Central memory CD4-positive, alpha-beta T cell (primary cell): ENCODE measurements around the gene DMTF1.
"Not testable (repeated sequence)": the region's sequence is repeated elsewhere in the genome, so short reads cannot be mapped to it uniquely, and the experiment has no call there.

Source experiments
- DNase-seq: peaks from one replicate; pipeline ENCODE4 v3.0.0; 2022

Gene DMTF1

DNA sequence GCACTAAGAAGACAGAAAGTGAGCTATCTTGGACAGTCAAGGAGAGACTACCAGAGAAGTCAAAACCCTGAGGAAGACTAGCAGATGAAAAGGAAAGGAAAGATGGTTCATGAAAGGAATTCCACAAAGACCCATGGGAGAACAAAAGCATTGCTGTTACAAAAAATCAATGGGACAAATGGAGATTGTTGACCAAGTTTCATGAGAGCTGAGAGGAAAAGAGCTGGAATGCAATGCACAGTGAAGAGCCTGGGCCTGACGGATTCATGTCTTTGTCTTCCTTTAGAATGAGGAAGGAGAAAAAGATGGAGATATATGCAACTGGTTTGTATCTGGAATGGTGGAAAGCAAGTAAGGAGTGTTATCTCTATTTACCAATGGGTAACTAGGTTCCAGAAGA lies 50.0 kb downstream of the DMTF1 start:
- DNase-seq: no peak

DNA sequence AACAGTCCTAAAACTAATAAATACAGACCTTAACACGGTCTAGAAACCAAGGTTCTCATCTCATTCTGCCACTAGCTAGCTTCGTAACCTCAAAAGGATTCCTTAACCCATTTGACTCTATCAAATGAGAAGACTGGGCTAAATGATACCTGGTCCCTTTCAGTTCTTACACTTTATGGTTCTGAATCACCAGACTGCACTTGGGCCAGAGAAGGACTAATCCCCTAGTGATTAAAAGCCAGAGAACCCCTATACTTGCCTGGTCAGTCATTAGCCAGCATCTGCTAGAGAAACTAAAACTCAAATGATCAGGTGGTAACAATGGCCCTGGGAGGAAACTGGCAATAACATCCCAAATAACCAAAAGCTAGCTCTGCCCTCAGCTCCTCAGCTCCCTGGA lies 50.5 kb downstream of the DMTF1 start:
- DNase-seq: no peak

DNA sequence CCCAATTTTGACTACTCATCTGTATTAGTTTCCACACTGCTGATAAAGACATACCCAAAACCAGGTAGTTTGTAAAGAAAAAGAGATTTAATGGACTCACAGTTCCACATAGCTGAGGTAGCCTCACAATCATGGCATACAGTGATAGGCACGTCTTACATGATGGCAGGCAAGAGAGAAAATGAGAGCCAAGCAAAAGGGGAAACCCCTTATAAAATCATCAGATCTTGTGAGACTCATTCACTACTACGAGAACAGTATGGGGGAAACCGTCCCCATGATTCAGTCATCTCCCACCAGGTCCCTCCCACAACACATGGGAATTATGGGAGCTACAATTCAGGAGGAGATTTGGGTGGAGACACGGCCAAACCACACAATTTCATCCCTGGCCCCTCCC lies 51.7 kb downstream of the DMTF1 start:
- DNase-seq: not testable (repeated sequence)

DNA sequence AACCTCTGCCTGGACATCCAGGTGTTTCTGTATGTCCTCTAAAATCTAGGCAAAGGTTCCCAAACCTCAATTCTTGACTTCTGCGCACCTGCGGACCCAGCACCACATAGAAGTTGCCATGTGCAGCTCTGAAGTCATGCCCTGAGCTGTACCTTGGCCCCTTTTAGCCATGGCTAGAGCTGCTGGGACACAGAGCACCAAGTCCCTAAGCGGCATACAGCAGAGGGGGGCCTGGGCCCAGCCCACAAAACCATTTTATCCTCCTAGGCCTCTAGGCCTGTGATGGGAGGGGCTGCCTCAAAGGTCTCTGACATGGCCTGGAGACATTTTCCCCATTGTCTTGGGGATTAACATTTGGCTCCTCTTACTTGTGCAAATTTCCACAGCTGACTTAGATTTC lies 52.7 kb downstream of the DMTF1 start:
- no peak for DNase-seq

DNA sequence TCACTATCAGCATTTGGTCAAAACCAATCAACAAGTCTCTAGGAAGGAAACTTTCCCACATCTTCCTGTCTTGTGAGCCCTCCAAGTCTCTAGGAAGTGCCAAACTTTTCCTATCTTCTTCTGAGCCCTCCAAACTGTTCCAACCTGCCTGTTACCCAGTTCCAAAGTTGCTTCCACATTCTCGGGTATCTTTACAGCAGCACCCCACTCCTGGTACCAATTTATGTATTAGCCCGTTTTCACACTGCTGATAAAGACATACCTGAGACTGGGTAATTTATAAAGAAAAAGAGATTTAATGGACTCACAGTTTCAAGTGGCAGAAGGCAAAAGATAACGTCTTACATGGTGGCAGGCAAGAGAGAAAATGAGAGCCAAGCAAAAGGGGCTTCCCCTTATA lies 53.4 kb downstream of the DMTF1 start:
- not testable (repeated sequence) for DNase-seq

DNA sequence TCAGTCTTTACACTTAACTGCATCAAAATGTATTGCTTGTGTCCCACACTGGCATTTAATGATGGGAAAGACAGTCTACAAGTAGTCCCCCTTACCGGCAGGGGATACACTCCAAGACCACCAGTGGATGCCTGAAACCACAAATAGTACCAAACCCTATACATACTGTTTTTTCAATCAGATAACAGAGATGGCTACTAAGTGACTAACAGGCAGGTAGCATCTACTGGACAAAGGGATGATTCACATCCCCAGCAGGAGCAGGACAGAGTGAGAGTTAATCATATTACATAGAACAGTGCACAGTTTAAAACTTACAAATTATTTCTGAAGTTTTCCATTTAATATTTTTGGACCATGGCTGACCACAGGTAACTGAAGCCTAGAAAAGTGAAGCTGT lies 54.1 kb downstream of the DMTF1 start:
- no peak for DNase-seq

DNA sequence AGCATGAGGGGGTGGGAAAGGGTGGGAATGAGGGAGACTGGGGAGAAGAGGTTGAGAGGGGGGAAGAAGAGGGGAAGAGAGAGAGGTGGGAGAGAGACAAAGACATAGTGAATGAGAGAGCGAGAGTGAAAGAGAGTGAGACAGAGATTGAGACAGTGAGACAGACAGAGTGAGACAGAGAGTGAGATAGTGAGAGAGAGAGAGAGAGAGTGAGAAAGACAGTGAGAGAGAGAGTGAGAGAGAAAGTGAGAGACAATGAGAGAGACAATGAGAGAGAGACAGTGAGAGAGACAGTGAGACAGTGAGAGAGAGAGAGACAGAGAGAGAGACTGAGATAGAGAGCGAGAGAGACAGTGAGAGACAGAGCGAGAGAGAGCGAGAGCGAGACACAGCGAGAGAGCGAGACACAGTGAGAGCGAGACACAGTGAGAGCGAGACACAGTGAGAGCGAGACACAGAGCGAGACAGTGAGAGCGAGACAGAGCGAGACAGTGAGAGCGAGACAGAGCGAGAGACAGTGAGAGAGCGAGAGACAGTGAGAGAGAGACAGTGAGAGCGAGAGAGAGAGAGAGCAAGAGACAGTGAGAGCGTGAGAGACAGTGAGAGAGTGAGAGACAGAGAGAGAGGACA lies 57.2 kb downstream of the DMTF1 start:
- DNase-seq: no peak

DNA sequence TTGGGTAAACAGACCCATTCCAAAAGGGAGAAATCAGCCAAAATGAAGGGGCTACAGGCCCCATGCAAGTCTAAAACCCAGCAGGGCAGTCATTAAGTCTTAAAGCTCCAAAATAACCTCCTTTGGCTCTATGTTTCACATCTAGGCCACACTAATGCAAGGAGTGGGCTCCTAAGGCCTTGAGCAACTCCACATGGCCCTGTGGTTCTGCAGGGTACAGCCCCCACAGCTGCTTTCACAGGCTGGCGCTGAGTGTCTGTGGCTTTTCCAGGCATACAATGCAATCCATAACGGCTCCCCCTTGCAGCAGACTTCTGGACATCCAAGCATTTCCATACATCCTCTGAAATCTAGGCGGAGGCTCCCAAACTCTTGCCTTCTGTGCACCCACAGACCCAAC lies 58.3 kb downstream of the DMTF1 start:
- DNase-seq: no peak

DNA sequence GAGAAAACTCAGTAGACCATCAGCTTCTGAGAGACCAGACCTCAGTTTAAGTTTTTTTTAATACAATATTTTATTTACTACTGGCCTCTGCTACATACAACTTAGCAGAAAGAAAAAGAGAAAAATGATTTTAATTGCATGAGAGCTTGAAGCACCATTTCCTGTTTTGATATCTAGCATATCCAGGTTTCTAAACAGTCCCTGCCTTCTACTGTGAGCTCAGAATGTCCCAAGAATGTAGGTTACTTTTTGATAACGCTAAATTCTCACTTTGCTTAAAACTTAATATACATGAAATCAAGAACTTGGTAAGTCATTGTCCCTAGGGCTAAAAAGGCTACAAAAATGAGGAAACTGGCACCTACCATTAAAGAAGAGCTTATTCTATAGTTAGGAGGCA lies 60.2 kb downstream of the DMTF1 start:
- DNase-seq: no peak

DNA sequence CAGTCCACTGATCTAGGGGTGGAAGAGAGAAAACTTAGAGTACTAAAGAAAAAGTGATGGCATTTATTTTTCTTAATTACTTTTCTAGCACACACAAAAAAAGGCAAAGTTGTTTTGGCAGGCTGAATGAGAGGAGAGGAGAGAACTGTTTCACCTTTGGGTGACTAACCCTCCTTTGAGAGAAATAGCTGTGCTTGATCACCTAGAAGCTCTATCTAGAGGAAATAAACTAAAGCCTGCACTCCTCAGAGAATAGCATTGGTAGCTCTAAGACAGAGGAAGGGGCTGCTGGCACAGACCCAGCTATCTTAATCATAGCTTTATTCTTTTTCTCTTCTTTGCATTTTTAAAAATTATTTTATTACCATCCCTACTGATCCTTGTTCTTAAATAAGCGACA lies 61.0 kb downstream of the DMTF1 start:
- DNase-seq: no peak

DNA sequence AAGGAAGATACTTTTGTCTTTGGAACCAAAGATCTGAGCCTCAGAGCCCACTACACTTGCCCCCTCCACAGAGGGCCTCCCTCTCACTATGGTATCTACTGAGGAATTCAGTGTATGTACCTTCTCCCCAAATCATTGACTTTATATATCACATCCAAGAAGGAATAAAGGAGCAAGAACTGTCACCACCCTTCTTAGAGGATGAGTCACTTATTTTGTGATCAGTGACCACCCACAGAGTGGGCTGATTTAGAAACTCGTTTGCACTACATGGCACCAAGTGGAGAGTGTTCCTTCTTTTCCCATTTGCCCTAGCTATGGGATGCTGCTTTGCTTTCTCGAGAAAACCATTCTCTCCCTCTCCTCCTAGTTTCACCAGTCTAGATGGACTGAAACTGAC lies 61.6 kb downstream of the DMTF1 start:
- no peak for DNase-seq

DNA sequence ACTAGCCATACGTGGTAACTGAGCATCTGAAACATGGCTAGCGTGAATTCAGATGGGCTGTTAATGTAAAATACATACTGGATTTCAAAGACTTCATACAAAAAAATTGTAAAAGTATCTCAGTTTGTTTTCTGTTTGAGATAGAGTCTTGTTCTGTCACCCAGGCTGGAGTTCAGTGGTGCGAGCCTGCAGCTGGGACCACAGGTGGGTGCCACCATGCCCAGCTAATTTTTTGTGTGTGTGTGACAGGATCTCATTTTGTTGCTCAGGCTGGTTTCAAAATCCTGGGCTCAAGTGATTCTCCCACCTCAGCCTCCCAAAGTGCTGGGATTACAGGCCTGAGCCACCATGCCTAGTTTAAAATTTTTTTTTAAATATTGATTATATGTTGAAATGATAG lies 62.8 kb downstream of the DMTF1 start:
- no peak for DNase-seq

DNA sequence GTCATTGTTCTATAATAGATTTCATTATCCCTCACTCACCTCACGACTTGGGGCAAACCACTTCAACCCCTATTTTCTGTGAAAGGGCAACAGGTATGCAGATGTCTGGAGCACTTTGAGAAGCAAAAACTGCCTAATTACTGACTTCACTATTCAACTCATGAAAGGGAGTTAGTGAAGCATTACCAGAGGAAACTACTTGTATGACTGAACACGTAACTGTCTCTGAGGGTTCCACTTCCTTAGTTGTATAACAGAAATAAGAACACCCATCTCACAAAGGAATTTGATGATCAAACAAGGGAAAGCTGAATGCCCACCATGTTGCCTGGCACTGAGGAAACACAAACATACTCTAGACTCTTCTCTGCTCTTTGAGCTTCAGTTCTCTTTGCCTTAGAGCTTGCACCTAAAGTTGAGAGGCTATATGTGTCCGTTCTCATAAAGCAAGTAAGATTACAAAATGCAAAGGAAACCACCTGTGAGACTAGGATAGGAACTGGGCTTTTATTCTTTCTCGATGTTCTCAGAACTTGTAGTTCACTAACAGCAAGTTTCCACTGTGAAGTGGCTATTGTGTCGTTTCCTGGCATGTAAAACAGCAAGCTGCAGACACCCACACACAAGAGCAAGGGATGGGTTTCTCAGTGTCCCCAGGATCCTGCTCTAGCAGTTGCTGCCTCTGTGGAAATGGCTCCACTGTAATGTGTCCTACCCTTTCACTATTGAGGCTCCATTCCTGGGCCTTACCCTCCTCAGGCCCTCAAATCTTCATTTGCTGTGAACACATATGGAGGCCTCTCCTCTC lies 64.7 kb downstream of the DMTF1 start:
- DNase-seq: peak; percentile 72

DNA sequence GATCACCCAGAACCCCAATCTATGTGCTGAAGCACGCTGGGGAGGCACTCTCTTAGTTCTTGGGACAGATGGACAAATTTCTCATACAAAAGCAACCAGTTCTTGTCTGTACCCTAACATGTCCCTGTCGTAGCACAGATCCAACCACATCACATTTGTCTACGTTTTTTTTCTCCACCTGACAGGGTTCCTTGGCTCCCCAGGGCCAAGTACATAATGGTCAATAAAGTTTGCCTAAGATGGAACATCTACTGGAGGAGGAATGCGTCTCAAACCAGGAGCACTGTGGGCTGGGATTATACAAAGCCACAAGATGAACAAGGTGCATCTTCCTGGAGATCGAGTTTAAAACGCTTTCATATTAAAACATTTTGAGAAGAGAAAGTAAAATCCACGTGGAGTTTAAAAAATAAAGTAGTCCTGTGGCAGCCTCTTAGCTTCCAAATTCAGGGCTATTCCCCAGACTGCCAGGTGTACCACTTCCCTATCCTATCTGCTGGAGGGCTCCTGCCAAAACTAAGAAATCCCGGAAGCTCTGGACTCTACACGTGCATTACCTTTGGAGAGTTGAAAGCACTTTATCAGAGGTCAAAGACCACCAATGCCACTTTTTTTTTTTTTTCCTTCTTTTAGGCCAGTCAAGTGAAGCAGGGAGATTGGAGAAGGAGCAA lies 65.9 kb downstream of the DMTF1 start:
- DNase-seq: no peak

DNA sequence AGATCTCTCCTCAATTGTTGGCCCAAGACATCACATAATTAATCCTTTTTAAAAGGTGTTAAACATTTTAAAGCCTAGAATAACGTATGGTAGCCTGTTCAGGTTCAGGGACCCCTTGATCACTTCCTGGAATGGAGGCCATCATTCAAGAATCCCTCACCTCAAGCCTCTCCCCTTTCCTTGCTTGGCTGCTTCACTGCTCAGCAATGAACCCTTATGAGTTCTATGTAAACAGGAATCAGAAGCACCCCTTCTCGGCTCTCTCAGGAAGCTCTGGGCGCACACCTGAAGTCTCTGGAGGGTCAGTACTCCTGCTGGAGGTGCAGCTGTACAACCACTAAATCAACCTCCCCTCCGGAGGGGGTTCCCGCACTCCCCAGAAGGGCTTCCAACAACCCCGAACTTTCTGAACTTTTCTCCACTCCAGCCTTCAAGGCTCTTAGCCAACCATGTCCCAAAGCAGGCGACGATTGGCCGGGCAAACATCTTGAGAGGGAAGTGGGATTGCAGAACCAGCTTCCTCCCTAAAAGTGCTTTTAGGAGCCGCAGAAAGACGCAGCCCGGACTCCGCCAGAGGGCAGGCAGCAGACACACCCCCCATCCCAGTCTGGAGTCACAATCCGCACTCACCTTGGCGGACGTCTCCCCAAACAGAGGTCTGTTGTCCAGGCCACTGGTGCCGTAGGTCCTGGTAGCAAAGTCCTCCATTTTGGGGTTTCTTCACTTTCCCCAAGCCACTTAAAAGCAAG lies 66.7 kb downstream of the DMTF1 start:
- peak; percentile 45 for DNase-seq

DNA sequence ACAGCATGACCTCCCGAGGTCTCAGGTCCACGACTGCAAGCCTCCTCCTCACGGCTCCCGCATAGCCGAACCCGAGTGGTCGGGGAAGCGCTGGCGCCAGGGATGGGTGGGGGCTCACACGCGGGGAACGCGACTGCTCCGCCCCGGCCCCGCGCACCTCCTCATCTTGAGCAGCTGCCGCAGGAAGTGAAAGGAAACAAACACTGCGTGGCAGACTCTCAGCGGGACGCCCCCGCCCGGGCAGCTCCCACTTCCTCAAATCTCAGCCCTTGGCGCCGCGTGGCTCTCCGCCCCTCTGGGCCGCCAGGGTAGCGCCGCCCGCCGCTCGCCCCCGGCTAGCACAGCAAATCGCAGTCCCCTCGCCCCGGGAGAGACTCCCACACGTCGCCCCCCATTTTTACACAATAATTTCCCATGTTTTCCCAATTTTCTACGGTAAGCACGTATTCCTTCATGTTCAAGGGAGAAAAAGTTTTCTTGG lies 67.3 kb downstream of the DMTF1 start, which contains the start of gene TMEM243:
TSS of gene TMEM243 (minus strand) at position 188 of the 481 bp plus-strand sequence. CDS start 229 bp downstream, outside the sequence.
- DNase-seq: peak; percentile 88

DNA sequence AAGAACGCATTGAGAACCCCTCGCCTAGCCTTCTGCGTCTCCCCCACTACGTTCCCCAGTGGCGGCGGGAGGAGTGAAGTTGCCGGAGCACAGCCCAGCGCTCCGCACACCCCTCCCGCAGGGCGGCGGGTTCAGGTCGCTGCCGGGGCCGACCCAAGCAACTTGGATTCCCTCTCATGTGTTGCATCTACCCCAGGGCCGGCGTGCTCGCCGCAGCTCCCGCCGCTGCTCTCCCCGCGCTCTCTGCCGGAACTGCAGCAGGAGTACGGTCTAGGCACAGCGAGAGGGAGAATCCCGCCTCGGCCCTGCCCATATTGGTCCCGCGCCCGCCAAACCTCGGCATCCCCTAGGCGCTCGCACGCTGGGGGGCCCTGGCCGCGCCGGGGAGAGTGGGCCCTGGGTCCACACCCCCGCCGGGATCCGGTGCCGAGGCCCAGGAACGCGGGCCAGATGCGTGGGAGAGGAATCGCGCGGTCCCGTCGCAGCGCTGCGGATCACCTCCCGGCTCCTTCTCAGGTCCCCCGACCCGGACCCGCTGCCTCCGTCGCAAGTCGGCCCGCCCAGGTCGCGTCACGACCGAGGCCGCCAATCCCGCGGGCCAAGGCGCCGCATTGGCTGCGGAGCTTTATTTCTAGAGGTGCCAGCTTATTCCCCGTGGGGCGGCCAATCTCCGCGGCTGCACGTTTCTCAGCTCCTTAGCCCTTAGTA lies 67.9 kb downstream of the DMTF1 start:
- peak; percentile 86 for DNase-seq

DNA sequence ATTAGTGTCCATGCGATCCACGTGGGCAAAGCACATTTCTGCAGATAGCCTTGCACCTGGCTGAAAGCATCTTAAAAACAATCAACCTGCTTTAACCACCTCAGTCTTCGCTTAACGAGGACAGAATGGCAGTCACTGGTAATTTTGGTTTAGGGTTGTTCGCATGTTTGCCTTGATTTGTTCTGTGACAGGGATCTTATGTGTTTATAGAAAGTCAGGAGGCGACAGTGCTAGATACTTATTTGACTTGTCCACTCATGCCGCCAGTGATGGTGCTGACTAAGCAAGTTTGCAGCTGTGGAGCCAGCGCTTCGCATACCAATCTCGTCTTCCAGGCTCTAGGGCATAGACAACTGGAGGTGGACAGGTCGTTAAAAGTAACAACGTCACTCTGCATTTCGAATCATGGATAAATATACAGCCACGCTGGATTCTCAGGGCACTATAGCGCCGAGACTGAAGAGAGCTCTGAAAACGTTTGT lies 68.5 kb downstream of the DMTF1 start:
- no peak for DNase-seq

DNA sequence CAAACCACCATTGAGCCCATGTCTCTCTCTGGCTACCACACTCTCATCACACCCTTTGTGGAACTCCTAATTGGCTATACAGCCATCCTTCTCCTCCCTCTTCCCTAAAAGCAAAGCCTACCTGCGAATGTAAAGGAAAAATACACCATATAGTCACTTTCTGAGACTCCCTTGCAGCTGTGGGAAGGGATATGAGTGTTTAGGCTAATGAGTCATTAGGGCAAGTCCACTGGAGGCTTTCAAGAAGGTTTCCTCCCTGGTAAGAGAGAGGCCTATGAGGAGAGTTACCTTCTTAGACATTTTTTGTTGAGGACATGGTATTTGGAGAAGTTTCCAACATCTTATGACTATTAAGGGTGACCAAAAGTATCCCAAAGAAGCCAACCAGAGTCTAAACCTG lies 71.4 kb downstream of the DMTF1 start:
- no peak for DNase-seq

DNA sequence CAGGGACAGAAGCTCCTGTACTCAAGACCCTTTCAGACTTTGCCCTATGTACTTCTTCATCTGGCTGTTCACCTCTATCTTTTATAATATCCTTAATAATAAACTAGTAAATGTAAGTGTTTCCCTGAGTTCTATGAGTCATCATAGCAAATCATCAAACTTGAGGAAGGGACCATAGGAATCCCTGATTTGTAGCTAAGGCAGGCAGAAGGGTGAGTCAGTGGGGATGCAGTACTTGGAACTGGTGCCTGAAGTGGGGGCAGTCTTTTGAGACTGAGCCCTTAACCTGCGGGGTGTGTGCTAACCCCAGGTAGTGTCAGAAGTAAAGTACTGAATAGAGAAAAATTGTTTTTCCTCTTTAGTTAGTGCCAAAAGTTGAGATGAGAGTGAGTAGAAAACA lies 73.4 kb downstream of the DMTF1 start:
- no peak for DNase-seq

DNA sequence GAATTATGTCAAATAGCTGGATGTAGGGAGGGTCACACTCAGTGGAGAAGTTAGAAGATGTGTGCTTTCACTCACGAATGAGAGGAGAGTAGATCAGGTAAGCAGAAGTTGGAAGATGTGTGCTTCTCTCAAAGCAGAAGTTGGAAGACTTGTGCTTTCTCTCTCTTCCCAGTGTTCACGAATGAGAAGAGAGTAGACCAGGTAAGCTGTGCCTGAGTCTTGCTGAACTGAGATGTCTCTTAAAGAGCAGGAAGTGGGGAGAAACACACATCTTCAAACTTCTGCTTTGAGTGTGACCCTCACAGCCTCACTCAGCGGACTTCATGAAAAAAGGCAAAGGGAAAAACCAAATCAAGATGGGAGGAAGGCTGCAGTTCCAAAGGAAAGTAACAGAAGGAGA lies 74.2 kb downstream of the DMTF1 start:
- no peak for DNase-seq

DNA sequence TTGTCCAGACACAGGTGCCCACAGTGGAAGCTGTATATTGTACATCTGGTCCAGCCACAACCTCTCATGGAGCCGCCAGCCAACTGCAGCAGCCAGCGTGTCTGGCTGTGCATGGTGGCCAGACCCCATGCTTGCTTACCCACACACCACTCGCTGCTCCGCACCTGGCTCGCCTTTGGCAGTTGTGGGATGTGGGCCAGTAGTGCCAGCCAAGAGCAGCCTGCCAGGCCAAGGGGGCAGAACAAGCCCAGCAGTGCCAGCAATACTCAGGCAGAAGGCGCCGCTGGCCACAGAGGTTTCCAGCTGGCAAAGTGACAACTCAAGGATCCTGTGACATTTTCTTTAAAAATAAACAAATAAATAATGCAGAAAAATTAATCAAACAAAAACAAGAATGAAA lies 79.0 kb downstream of the DMTF1 start:
- no peak for DNase-seq
